Melanocyte of skin (primary cell): ENCODE results near the gene DUS3L. TPM values are rescaled to one million over a fixed set of nuclear protein-coding genes. Genes with fewer than 3 reads are reported as not detected.

Source experiments
- total RNA-seq, 2 donors: library from RNA; depleted of rRNA; stranded (reverse); fragments of >200 nt; gene quantifications; 2 replicates each; pipeline ENCODE4 v1.2.3, GENCODE V29; 2012

DUS3L gene, protein sequence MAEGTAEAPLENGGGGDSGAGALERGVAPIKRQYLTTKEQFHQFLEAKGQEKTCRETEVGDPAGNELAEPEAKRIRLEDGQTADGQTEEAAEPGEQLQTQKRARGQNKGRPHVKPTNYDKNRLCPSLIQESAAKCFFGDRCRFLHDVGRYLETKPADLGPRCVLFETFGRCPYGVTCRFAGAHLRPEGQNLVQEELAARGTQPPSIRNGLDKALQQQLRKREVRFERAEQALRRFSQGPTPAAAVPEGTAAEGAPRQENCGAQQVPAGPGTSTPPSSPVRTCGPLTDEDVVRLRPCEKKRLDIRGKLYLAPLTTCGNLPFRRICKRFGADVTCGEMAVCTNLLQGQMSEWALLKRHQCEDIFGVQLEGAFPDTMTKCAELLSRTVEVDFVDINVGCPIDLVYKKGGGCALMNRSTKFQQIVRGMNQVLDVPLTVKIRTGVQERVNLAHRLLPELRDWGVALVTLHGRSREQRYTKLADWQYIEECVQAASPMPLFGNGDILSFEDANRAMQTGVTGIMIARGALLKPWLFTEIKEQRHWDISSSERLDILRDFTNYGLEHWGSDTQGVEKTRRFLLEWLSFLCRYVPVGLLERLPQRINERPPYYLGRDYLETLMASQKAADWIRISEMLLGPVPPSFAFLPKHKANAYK
- 10 to 100 TPM; 45.1 to 55.9 TPM for total RNA-seq

DNA sequence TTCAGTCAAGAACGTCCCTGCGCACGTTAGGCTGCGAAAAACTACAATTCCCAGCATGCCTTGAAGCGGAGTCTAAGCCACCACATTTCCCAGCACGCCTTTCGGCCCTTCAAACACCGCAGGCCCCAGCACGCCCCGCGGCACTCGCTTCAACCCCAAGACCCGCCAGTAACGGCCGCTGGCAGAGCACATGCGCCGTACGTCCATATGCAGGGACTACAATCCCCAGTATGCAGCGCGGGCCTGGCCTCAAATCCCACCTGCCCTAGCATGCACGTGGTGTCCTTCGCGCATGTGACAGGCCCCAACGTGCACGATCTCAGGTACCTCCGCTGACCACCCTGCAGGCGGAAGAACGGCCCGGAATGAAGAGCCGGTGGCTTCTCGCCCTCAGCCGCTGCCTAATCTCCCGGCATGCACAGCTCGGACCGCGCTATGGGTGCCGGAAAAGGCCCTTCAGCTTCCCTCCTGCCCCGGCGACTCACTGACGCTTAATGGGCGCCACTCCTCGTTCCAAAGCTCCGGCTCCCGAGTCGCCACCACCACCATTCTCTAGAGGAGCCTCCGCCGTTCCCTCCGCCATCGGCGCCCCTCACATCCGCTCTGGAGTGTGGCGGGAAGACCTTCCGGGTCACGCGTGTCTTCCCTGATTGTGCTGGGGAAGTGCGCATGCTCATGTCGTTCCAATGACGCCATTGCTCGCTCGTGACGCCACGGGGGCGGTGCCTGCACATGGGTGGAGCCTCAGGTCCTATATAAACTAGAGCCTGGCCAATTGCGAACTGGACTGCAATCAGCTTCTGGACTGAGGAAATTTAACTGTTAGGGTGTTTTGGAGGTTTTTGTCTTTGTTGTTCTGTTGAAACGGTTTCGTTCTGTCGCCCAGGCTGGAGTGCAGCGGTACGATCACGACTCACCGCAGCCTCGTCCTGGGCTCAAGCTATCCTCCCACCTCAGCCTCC is at the start of gene DUS3L:
Gene DUS3L, minus strand, starts transcription at position 605 of the 962 bp plus-strand sequence. Its CDS starts 22 bp downstream, at position 583.

DNA sequence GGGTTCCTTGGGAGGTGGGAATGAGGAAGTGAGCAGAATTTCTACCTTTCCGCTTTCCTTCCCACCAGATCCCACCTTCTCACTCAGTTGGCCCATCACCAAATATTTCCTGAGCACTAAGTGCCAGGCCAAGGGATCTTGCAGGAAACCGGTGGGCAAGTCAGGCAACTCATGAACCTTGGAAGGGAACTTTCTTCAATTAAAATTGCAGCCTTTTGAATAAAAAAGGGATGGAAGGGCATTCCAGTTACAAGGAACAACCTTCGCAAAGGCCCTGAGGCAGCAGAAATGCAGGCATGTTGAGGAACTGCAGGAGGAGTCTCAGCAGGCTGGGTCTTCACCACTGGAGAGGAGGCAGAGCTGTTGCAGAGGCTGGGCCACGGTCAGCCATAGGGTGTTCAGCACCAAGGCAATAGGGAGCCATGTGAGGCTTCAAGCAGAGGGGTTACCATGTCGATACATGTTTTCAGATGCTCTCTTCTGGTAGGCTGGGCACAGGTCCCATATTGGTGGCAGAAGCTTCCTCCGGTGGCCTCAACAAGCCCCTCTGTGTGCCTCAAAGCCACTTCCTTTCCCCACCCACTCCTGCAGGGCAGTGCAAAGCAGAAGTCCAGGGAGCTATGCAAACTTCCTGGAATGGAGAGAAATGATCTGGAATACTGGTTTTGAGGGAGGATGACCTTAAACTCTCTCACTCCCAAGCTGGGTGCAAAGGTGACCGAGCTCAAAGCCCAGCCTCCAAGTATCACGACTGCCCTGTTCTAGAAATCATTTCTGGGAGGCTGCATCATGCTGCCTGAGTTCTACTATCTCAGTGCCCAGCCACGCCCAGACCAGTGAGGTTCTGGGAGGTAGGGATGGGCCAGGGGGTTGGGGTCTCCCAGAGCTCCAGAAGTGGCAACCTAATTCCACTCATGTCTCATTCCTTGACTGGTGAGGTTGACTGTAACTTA is 48.4 kb upstream of the DUS3L start, which contains the start of gene FUT6:
Gene FUT6, minus strand, starts transcription at position 638 of the 953 bp plus-strand sequence. CDS start 7,135 bp downstream, outside the sequence.

DNA sequence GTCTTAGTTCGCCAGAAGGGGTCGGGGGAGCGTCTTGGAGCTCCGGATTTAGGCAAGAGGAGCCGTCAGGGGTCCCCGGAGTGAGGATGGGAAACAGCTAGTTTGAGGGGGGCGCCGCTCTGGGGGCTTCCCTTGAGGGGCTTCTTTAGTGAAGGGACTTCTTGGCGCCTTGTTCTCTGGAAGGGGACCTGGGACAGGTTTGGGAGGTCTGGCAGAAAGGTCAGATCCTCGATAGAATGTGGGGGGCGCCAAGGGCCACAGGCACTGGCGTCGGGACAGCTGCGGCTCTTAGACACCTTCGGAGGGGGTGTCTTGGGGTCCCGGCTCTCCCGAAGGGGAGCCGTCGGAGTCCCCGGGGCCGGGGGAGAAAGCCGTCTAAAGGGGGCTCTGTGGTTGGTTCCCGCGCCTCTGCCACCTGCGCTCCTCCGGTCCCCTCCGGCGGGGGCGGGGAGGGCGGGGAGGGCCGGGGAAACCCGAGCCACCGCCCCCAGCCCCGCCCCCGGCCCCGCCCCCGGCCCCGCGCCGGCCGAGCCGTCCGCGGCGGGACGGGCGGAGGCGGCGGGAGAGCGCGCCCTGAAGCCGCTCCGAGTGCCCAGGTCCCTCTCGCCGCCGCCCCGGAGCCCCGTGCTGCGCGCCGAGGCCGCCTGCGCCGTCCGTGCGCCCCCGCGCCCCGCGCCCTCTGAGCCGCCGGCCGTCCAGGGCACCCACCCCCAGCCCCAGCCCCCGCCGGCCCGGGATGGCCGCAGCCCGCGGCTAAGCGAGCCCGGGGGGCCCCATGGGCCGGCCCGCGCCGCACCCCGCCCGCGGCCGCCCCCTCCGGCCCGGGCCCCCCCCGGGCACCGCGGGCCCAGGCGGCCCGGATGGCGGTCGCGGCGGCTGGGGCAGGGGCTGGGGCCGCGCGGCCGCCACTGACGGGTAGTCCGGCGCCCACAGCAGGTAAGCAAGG is 13.8 kb upstream of the DUS3L start, which contains the start of gene NRTN:
Gene NRTN, plus strand, starts transcription at position 552 of the 946 bp plus-strand sequence. CDS start 19,099 bp downstream, outside the sequence.

DNA sequence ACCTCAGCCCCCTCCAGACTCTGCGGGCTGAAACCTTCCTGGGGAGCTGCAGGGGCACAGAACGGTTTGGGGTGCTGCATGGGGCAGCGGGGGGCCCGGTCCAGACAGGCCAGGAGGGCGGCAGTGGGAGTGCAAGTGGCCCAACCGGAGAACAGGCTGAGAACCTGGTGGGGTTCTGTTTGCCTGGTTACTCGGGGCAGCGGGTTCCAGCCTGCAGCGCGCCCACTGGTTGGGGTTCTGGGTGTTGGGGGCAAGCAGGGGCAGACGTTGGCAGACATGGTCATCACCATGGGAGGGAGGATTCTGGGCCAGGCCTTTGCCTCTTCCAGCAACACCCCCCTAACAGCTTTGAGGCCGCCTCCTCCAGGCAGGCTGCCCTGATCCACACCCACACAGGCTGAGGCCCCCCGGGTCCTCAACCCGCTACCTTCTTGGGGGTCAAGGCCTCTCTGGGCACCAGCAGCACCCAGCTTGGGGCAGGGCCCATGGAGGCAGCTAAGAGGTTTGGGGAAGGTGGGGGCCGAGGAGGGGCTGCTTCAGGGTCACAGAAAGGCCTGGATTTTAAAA is 6.3 kb downstream of the DUS3L start, which contains the start of gene PRR22:
Gene PRR22, minus strand, starts transcription at position 166 of the 567 bp plus-strand sequence. Its CDS starts 86 bp downstream, at position 80.

Other genes with a start within 250 kb of the DUS3L start
- under 1 TPM in 1 of 2 donors, not detected in 1; 1.00 TPM for gene TINCR, start 223.2 kb downstream of the DUS3L start, total RNA-seq
- gene SAFB2, start 168.4 kb downstream of the DUS3L start, total RNA-seq, result 10 to 100 TPM; 24.1 to 28.0 TPM
- 10 to 100 TPM; 36.8 to 52.0 TPM for gene SAFB, start 168.1 kb downstream of the DUS3L start, total RNA-seq
- 10 to 100 TPM; 22.6 to 32.3 TPM for gene MICOS13, start 110.6 kb downstream of the DUS3L start, total RNA-seq
- gene HSD11B1L, start 110.1 kb downstream of the DUS3L start, total RNA-seq, result 1 to 10 TPM; 3.0 to 7.9 TPM
- 100 to 1,000 TPM; 226 to 259 TPM for gene RPL36, start 100.9 kb downstream of the DUS3L start, total RNA-seq
- 100 to 1,000 TPM in 1 of 2 donors, 10 to 100 TPM in 1; 63.0 to 108 TPM for gene LONP1, start 71.0 kb downstream of the DUS3L start, total RNA-seq
- not detected for gene CATSPERD, start 70.5 kb downstream of the DUS3L start, total RNA-seq
- 1 to 10 TPM in 1 of 2 donors, under 1 TPM in 1; 0.33 to 1.4 TPM for gene PRR22, start 6.4 kb downstream of the DUS3L start, total RNA-seq
- 1 to 10 TPM; 1.0 to 2.0 TPM for gene NRTN, start 13.9 kb upstream of the DUS3L start, total RNA-seq
- gene FUT6, start 48.5 kb upstream of the DUS3L start, total RNA-seq, result not detected
- not detected for gene FUT3, start 60.3 kb upstream of the DUS3L start, total RNA-seq
- not detected for gene FUT5, start 79.4 kb upstream of the DUS3L start, total RNA-seq
- 100 to 1,000 TPM; 293 to 363 TPM for gene NDUFA11, start 112.6 kb upstream of the DUS3L start, total RNA-seq
- 1 to 10 TPM; 3.0 to 4.1 TPM for gene VMAC, start 113.7 kb upstream of the DUS3L start, total RNA-seq
- 1 to 10 TPM in 1 of 2 donors, under 1 TPM in 1; 1.00 to 2.8 TPM for gene CAPS, start 123.1 kb upstream of the DUS3L start, total RNA-seq
- gene RANBP3, start 187.0 kb upstream of the DUS3L start, total RNA-seq, result 10 to 100 TPM; 52.3 to 58.8 TPM